AG04450 (cell line): ENCODE measurements around the gene STOM. TPM values are rescaled to one million over a fixed set of nuclear protein-coding genes. Genes with fewer than 3 reads are reported as not detected.

ENCODE experiments used
- CTCF ChIA-PET: fragments of 300-600, 350-600 bp; formaldehyde crosslinking; extraction: SDS; loops from one replicate; lab custom pipeline; 2022; ENCODE audit warnings: antibody characterized with exemption, inconsistent platforms; lab: Charles Lee
- POLR2A ChIA-PET: fragments of 350-600 bp; formaldehyde crosslinking; extraction: SDS; loops from one replicate; lab custom pipeline; 2021; ENCODE audit warnings: antibody characterized with exemption, inconsistent platforms; lab: Yijun Ruan, JAX
- DNase-seq: peaks from one replicate; pipeline ENCODE4 v3.0.0-alpha.2; 2011; ENCODE audit warnings: low read depth, low spot score
- H3K27ac ChIP-seq: one replicate; pipeline ENCODE4 v1.5.1; 2012; ENCODE audit warnings: low read depth, low read length, control low read depth
- H3K27me3 ChIP-seq: one replicate; pipeline ENCODE4 v1.6.0; 2012; ENCODE audit warnings: low read length; ENCODE audit not compliant: control insufficient read depth, insufficient read depth
- H3K4me3 ChIP-seq: 2 replicates; pipeline ENCODE4 v1.5.1; 2011; ENCODE audit warnings: mild to moderate bottlenecking, low read depth, low read length, control low read depth
- H3K9me3 ChIP-seq: 2 replicates; pipeline ENCODE4 v1.5.1; 2012; ENCODE audit warnings: low read length; ENCODE audit not compliant: control insufficient read depth, insufficient read depth
- polyA plus RNA-seq: library from polyadenylated mRNA; depleted of rRNA; stranded (reverse); fragments of >200 nt; gene quantifications from 2 replicates; pipeline ENCODE4 v1.2.3, GENCODE V29; 2011
- TF ChIP-seq, protein P1 (sequence below): IDR thresholded peaks from 2 replicates; pipeline ENCODE4 v1.5.1; 2011; ENCODE audit warnings: low read depth, low read length, control low read depth, inconsistent platforms

STOM gene
- polyA plus RNA-seq, 1 experiment, result 510 TPM

DNA sequence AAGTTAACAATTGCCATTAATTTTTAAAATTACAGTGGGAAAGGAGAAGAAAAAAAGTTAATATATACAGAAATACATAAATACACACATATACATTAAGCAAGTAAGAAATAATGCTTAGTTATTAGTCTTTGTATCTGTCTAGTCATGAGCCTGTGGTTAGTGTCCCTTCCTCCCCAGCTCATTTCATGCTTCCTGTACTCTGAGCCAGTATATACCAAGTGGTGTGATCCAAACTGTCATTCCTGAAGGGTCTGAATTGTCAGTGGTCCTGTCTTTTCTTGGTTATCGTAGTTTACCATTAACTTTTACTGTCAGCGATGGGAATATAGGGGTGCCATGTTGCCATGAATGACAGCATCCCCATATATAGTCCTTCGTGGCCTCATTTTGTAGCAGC is 24.2 kb upstream of the STOM start:
- ChIA-PET CTCF (interaction anchor here (1.0 to 1.9 kb wide), 4 partner anchors 13 to 181 kb away, joined by 3 to 23 read pairs (median 10); no protein-coding TSS in a partner anchor), POLR2A (no interaction called here)
- H3K27me3 ChIP-seq, result no peaks in the 10 kb centered on the region
- no peak for DNase-seq
- no peak overlapping the region for H3K27ac ChIP-seq
- no peak overlapping the region for H3K4me3 ChIP-seq
- TF ChIP-seq, protein P1, sequence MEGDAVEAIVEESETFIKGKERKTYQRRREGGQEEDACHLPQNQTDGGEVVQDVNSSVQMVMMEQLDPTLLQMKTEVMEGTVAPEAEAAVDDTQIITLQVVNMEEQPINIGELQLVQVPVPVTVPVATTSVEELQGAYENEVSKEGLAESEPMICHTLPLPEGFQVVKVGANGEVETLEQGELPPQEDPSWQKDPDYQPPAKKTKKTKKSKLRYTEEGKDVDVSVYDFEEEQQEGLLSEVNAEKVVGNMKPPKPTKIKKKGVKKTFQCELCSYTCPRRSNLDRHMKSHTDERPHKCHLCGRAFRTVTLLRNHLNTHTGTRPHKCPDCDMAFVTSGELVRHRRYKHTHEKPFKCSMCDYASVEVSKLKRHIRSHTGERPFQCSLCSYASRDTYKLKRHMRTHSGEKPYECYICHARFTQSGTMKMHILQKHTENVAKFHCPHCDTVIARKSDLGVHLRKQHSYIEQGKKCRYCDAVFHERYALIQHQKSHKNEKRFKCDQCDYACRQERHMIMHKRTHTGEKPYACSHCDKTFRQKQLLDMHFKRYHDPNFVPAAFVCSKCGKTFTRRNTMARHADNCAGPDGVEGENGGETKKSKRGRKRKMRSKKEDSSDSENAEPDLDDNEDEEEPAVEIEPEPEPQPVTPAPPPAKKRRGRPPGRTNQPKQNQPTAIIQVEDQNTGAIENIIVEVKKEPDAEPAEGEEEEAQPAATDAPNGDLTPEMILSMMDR, result no peak
- peaks cover 5% of the 10 kb centered on the region; the same call in 1 of the 2 replicates for H3K9me3 ChIP-seq

DNA sequence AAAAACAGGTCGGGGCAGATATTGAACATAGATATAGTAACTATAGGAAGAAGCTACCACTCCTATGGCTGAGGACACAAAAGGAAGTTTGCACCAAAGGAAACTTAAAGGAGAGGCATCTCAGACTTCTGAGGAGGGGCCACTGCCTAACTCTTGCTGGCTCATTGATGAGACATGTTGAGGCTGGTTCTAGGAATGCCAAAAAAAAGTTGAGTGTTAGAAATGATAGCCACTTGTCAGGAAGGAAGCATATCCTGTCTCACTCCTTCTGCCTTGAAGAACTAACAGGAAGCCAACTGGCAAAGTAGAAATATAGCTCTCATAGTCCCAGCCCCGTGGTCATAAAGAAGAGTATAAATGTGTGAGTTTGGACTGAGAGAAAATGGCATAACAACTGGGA is 23.3 kb upstream of the STOM start:
- TF ChIP-seq, protein P1, result no peak
- ChIA-PET CTCF (interaction anchor here (0.6 to 1.9 kb wide), 5 partner anchors 18 to 180 kb away, joined by 3 to 23 read pairs (median 6); no protein-coding TSS in a partner anchor), POLR2A (interaction anchor here (0.7 kb wide), 1 partner anchor 116 kb away, joined by 7 read pairs; no protein-coding TSS in a partner anchor)
- DNase-seq, result no peak
- Histone ChIP-seq H3K4me3 (no peak overlapping the region), H3K9me3 (peaks cover 5% of the 10 kb centered on the region; the same call in 1 of the 2 replicates), H3K27me3 (no peaks in the 10 kb centered on the region), H3K27ac (no peak overlapping the region)

DNA sequence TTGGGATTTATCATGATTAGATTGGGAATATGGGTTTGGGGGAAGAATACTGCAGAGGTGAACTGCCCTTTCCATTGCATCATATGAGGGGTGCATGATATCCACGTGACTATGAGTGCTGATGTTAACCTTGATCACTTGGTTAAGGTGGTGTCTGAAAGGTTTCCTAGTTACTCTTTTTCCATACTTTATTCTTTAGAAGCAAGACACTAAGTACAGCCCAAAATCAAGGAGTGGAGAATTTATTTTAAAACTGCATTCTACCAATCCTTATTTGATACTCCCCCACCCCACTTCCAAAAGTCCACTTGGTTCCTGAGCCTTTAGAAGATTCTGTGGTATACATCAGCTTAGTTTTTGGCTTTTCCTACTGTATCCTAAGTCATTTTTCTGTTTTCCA is 20.3 kb upstream of the STOM start:
- no peak overlapping the region for H3K4me3 ChIP-seq
- no peak overlapping the region for H3K27ac ChIP-seq
- H3K27me3 ChIP-seq, result no peaks in the 10 kb centered on the region
- no peaks in the 10 kb centered on the region for H3K9me3 ChIP-seq
- POLR2A ChIA-PET, result no interaction called here
- TF ChIP-seq, protein P1, result no peak
- no peak for DNase-seq
- CTCF ChIA-PET, result interaction anchor here (0.6 to 2.2 kb wide), 3 partner anchors 8 to 70 kb away, joined by 3 to 13 read pairs (median 3); no protein-coding TSS in a partner anchor

DNA sequence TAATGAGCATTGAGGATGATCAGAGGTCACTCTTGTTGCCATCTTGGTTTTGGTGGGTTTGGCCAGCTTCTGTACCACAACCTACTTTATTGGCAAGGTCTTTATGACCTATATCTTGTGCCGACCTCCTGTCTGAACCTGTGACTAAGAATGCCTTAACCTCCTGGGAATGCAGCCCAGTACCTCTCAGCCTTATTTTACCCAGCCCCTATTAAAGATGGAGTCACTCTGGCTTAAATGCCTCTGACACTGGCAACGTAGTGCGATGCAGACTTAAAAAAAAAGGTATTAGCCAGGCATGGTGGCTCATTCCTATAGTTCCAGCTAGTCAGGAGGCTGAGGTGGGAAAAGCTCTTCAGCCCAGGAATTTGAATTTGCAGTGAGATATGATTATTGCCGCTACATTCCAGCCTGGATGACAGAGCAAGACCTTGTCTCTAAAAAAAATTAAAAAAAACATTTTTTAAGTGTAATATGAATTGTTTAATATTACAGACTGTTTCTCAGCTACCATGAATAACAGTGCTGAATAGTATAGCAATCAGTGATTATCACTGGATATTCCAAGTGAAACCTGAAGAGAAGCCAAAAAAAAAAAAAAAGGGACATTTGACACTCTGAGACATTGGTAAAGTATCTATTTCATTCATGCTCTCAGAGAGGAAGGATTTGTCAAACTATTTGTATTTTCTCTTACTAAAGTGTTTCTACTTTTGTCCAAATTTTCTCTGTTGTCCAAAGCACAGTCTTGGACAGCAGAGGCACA is 18.3 kb upstream of the STOM start:
- Histone ChIP-seq H3K9me3 (no peaks in the 10 kb centered on the region; the same call in 1 of the 2 replicates), H3K27ac (no peak overlapping the region), H3K27me3 (no peaks in the 10 kb centered on the region), H3K4me3 (no peak overlapping the region)
- ChIA-PET POLR2A (no interaction called here), CTCF (interaction anchor here (1.3 to 1.4 kb wide), 2 partner anchors 68 to 175 kb away, joined by 3 to 6 read pairs; no protein-coding TSS in a partner anchor)
- TF ChIP-seq, protein P1, result no peak
- DNase-seq, result no peak
